ENCODE measurements around the gene MCM7. TPM values are rescaled to one million over a fixed set of nuclear protein-coding genes. Genes with fewer than 3 reads are reported as not detected.
"Not testable (repeated sequence)": the region's sequence is repeated elsewhere in the genome, so short reads cannot be mapped to it uniquely, and the experiment has no call there.

MCM7 gene
- 200 and 254 TPM in 2 replicates for total RNA-seq (2014; rRNA removed; shearing (Covaris generic))

GRCh38 chr7:100101016-100101862 lies at the start of gene MCM7, which contains the start of gene AP4M1:
MCM7 (minus strand) TSS chr7:100101397; CDS start chr7:100101294, 103 bp downstream.
AP4M1 (plus strand) TSS chr7:100101643; CDS start chr7:100101715, 72 bp downstream.
- Histone ChIP-seq H3K27me3 (replicated peaks) (no peaks in the 10 kb centered on the region), H3K4me1 (replicated peaks) (peaks cover 24% of the 10 kb centered on the region), H3K4me3 (peak within 1 kb of the TSS; percentile 75), H3K9me3 (replicated peaks) (no peaks in the 10 kb centered on the region), H3K27ac (peak within 1 kb of the TSS; percentile 94), H3K36me3 (peaks cover 58% of the 10 kb centered on the region)
- peak; percentile 99 for DNase-seq (ENCODE audit: low read depth in 1 of 2, low spot score in 2 of 2)

- Histone ChIP-seq H3K9me3 (replicated peaks) (no peaks in the 10 kb centered on the region), H3K4me1 (replicated peaks) (peaks cover 15% of the 10 kb centered on the region), H3K27ac (peak within 1 kb of the TSS; percentile 34; the same call in 1 of the 2 replicates), H3K27me3 (replicated peaks) (no peaks in the 10 kb centered on the region), H3K36me3 (peaks cover 19% of the 10 kb centered on the region), H3K4me3 (peak within 1 kb of the TSS; percentile 70)
- peak; percentile 96 to 99 for DNase-seq (ENCODE audit: low read depth in 1 of 2, low spot score in 2 of 2)
Observed at GRCh38 chr7:100148559-100149328, 47.5 kb upstream of the MCM7 start, which contains the start of gene LAMTOR4. LAMTOR4 (plus strand) TSS chr7:100148918; CDS start chr7:100148973, 55 bp downstream.

- 0 out of 2 replicates have a peak overlapping the region, but pooled peaks have one; percentile 5 for H3K27ac ChIP-seq
- no peak for DNase-seq (ENCODE audit: low read depth in 1 of 2, low spot score in 2 of 2)
- H3K36me3 ChIP-seq = peaks cover 14% of the 10 kb centered on the region
- H3K4me1 ChIP-seq (replicated peaks) = peaks cover 15% of the 10 kb centered on the region
- H3K27me3 ChIP-seq (replicated peaks) = no peaks in the 10 kb centered on the region
- H3K4me3 ChIP-seq = peak overlapping the region; percentile 70
- H3K9me3 ChIP-seq (replicated peaks) = no peaks in the 10 kb centered on the region
Observed at GRCh38 chr7:100148225-100148558, 47.0 kb upstream of the MCM7 start.

- H3K4me1 ChIP-seq (replicated peaks) = peaks cover 15% of the 10 kb centered on the region
- H3K4me3 ChIP-seq = no peak overlapping the region
- H3K36me3 ChIP-seq = peaks cover 8% of the 10 kb centered on the region
- H3K27ac ChIP-seq = no peak overlapping the region
- H3K9me3 ChIP-seq (replicated peaks) = no peaks in the 10 kb centered on the region
- H3K27me3 ChIP-seq (replicated peaks) = no peaks in the 10 kb centered on the region
- DNase-seq (ENCODE audit: low read depth in 1 of 2, low spot score in 2 of 2) = no peak
Observed at GRCh38 chr7:100147278-100147677, 46.1 kb upstream of the MCM7 start.

- not testable (repeated sequence) for H3K9me3 ChIP-seq (replicated peaks); DNase-seq (ENCODE audit: low read depth in 1 of 2, low spot score in 2 of 2); H3K27ac ChIP-seq; H3K4me3 ChIP-seq; H3K27me3 ChIP-seq (replicated peaks); H3K36me3 ChIP-seq
- peaks cover 15% of the 10 kb centered on the region for H3K4me1 ChIP-seq (replicated peaks)
Observed at GRCh38 chr7:100146350-100146749, 45.2 kb upstream of the MCM7 start.

GRCh38 chr7:100142461-100142860 lies 41.3 kb upstream of the MCM7 start:
- DNase-seq (ENCODE audit: low read depth in 1 of 2, low spot score in 2 of 2) = no peak
- no peaks in the 10 kb centered on the region for H3K4me1 ChIP-seq (replicated peaks)
- H3K9me3 ChIP-seq (replicated peaks) = no peaks in the 10 kb centered on the region
- no peak overlapping the region for H3K27ac ChIP-seq
- no peak overlapping the region for H3K4me3 ChIP-seq
- H3K36me3 ChIP-seq = no peaks in the 10 kb centered on the region
- H3K27me3 ChIP-seq (replicated peaks) = 0 out of 2 replicates have a peak, but pooled peaks cover 4% of the 10 kb centered on the region

GRCh38 chr7:100141555-100141949 lies 40.4 kb upstream of the MCM7 start:
- no peaks in the 10 kb centered on the region for H3K4me1 ChIP-seq (replicated peaks)
- DNase-seq (ENCODE audit: low read depth in 1 of 2, low spot score in 2 of 2) = no peak
- 0 out of 2 replicates have a peak, but pooled peaks cover 4% of the 10 kb centered on the region for H3K27me3 ChIP-seq (replicated peaks)
- no peaks in the 10 kb centered on the region for H3K36me3 ChIP-seq
- no peaks in the 10 kb centered on the region for H3K9me3 ChIP-seq (replicated peaks)
- H3K4me3 ChIP-seq = no peak overlapping the region
- no peak overlapping the region for H3K27ac ChIP-seq

- H3K4me1 ChIP-seq (replicated peaks) = no peaks in the 10 kb centered on the region
- H3K27me3 ChIP-seq (replicated peaks) = 0 out of 2 replicates have a peak, but pooled peaks cover 7% of the 10 kb centered on the region
- no peaks in the 10 kb centered on the region for H3K36me3 ChIP-seq
- no peak for DNase-seq (ENCODE audit: low read depth in 1 of 2, low spot score in 2 of 2)
- no peak overlapping the region for H3K27ac ChIP-seq
- H3K4me3 ChIP-seq = no peak overlapping the region
- no peaks in the 10 kb centered on the region for H3K9me3 ChIP-seq (replicated peaks)
Observed at GRCh38 chr7:100137851-100138760, 36.9 kb upstream of the MCM7 start.

GRCh38 chr7:100132697-100133151 lies 31.5 kb upstream of the MCM7 start:
- DNase-seq (ENCODE audit: low read depth in 1 of 2, low spot score in 2 of 2) = peak; percentile 57 to 70
- H3K36me3 ChIP-seq = no peaks in the 10 kb centered on the region
- no peak overlapping the region for H3K27ac ChIP-seq
- peaks cover 14% of the 10 kb centered on the region for H3K4me1 ChIP-seq (replicated peaks)
- H3K4me3 ChIP-seq = no peak overlapping the region
- no peaks in the 10 kb centered on the region for H3K9me3 ChIP-seq (replicated peaks)
- 0 out of 2 replicates have a peak, but pooled peaks cover 3% of the 10 kb centered on the region for H3K27me3 ChIP-seq (replicated peaks)

GRCh38 chr7:100132126-100132525 lies 30.9 kb upstream of the MCM7 start:
- Histone ChIP-seq H3K9me3 (replicated peaks) (no peaks in the 10 kb centered on the region), H3K4me3 (no peak overlapping the region), H3K36me3 (0 out of 2 replicates have a peak, but pooled peaks cover 2% of the 10 kb centered on the region), H3K27ac (no peak overlapping the region), H3K27me3 (replicated peaks) (0 out of 2 replicates have a peak, but pooled peaks cover 2% of the 10 kb centered on the region), H3K4me1 (replicated peaks) (peaks cover 19% of the 10 kb centered on the region)
- no peak for DNase-seq (ENCODE audit: low read depth in 1 of 2, low spot score in 2 of 2)

GRCh38 chr7:100130608-100131453 lies 29.6 kb upstream of the MCM7 start:
- Histone ChIP-seq H3K27me3 (replicated peaks) (0 out of 2 replicates have a peak, but pooled peaks cover 2% of the 10 kb centered on the region), H3K4me3 (no peak overlapping the region), H3K36me3 (0 out of 2 replicates have a peak, but pooled peaks cover 2% of the 10 kb centered on the region), H3K4me1 (replicated peaks) (peaks cover 24% of the 10 kb centered on the region), H3K9me3 (replicated peaks) (no peaks in the 10 kb centered on the region), H3K27ac (no peak overlapping the region)
- peak; percentile 65 to 73 for DNase-seq (ENCODE audit: low read depth in 1 of 2, low spot score in 2 of 2)

GRCh38 chr7:100130220-100130607 lies 29.0 kb upstream of the MCM7 start:
- not testable (repeated sequence) for H3K9me3 ChIP-seq (replicated peaks); DNase-seq (ENCODE audit: low read depth in 1 of 2, low spot score in 2 of 2)

More at GRCh38 chr7:100130220-100130607, 29.0 kb upstream of the MCM7 start:
- H3K4me1 ChIP-seq (replicated peaks) = peaks cover 24% of the 10 kb centered on the region
- not testable (repeated sequence) for H3K27me3 ChIP-seq (replicated peaks); H3K36me3 ChIP-seq; H3K27ac ChIP-seq; H3K4me3 ChIP-seq
